WTC11 (cell line): ENCODE data around the gene AOAH. TPM values are rescaled to one million over a fixed set of nuclear protein-coding genes. Genes with fewer than 3 reads are reported as not detected.

Experiments used
- ATAC-seq: fragments of 200-7000 bp; cut with Tn5 transposase; 2 replicates; pipeline ENCODE4 v1.10.0; 2021; ENCODE audit warnings: mild to moderate bottlenecking, moderate library complexity
- CTCF ChIA-PET: fragments of 300-600 bp; sonication (Branson Sonifier 250); formaldehyde crosslinking; loops from one replicate; lab custom pipeline; 2021; ENCODE audit warnings: antibody characterized with exemption; lab: Charles Lee
- POLR2A ChIA-PET: fragments of 350-600 bp; sonication (Branson Sonifier 250); formaldehyde crosslinking; loops from one replicate; lab custom pipeline; 2021; ENCODE audit warnings: antibody characterized with exemption; lab: Charles Lee
- DNase-seq: peaks from one replicate; pipeline ENCODE4 v3.0.0; 2021; ENCODE audit warnings: low spot score
- H3K27ac Mint-ChIP-seq: 2 replicates; pipeline ENCODE4 v1.8.0; 2021; ENCODE audit warnings: mixed read lengths
- H3K27me3 Mint-ChIP-seq: 2 replicates; pipeline ENCODE4 v1.8.0; 2021; ENCODE audit warnings: low read depth, mild to moderate bottlenecking, moderate library complexity, mixed read lengths
- H3K36me3 Mint-ChIP-seq: 2 replicates; pipeline ENCODE4 v1.8.0; 2021; ENCODE audit warnings: mixed read lengths
- H3K4me1 Mint-ChIP-seq: 2 replicates; pipeline ENCODE4 v1.8.0; 2022; ENCODE audit warnings: mixed read lengths
- H3K4me3 Mint-ChIP-seq: 2 replicates; pipeline ENCODE4 v1.8.0; 2021; ENCODE audit warnings: mild to moderate bottlenecking, moderate library complexity, mixed read lengths
- H3K9me3 Mint-ChIP-seq: 2 replicates; pipeline ENCODE4 v1.8.0; 2021; ENCODE audit warnings: mixed read lengths
- ELF4 ChIP-seq: sonication (generic); formaldehyde crosslinking; IDR thresholded peaks from 2 replicates; pipeline ENCODE4 v1.8.1; 2022; ENCODE audit warnings: low read depth, mild to moderate bottlenecking, moderate library complexity, missing genetic modification reagents
- ETV6 ChIP-seq: sonication (generic); formaldehyde crosslinking; IDR thresholded peaks from 2 replicates; pipeline ENCODE4 v1.8.1; 2022; ENCODE audit warnings: mild to moderate bottlenecking, missing genetic modification reagents
- FOXJ3 ChIP-seq: sonication (generic); formaldehyde crosslinking; IDR thresholded peaks from 2 replicates; pipeline ENCODE4 v1.9.0; 2021; ENCODE audit warnings: missing genetic modification reagents, mild to moderate bottlenecking, borderline replicate concordance
- FOXK1 ChIP-seq: sonication (generic); formaldehyde crosslinking; IDR thresholded peaks from 2 replicates; pipeline ENCODE4 v1.8.0; 2022; ENCODE audit warnings: mild to moderate bottlenecking, moderate library complexity, missing genetic modification reagents
- FOXP1 ChIP-seq: sonication (generic); formaldehyde crosslinking; IDR thresholded peaks from 2 replicates; pipeline ENCODE4 v1.8.0; 2022; ENCODE audit warnings: missing genetic modification reagents, mild to moderate bottlenecking, moderate library complexity, borderline replicate concordance
- GABPB1 ChIP-seq: sonication (generic); formaldehyde crosslinking; IDR thresholded peaks from 2 replicates; pipeline ENCODE4 v1.8.1; 2023; ENCODE audit warnings: mild to moderate bottlenecking, missing genetic modification reagents
- GRHL2 ChIP-seq: fragments of 250-450 bp; sonication (Bioruptor Pico); IDR thresholded peaks from 2 replicates; pipeline ENCODE4 v1.8.0; 2022; ENCODE audit warnings: mild to moderate bottlenecking, moderate library complexity; ENCODE audit not compliant: insufficient replicate concordance, severe bottlenecking
- IRF2 ChIP-seq: sonication (generic); formaldehyde crosslinking; IDR thresholded peaks from 2 replicates; pipeline ENCODE4 v1.8.0; 2022; ENCODE audit warnings: low read depth, missing genetic modification reagents, borderline replicate concordance
- JUN ChIP-seq: sonication (generic); formaldehyde crosslinking; IDR thresholded peaks from 2 replicates; pipeline ENCODE4 v1.8.0; 2023; ENCODE audit warnings: mild to moderate bottlenecking, missing genetic modification reagents
- NR3C1 ChIP-seq: sonication (generic); formaldehyde crosslinking; conservative IDR thresholded peaks from 2 replicates; pipeline ENCODE4 v1.8.1; 2023; ENCODE audit warnings: low read depth, mild to moderate bottlenecking, missing genetic modification reagents
- OVOL2 ChIP-seq: fragments of 250-450 bp; sonication (Bioruptor Pico); IDR thresholded peaks from 2 replicates; pipeline ENCODE4 v1.9.0; 2021; ENCODE audit warnings: mild to moderate bottlenecking, borderline replicate concordance
- RELA ChIP-seq: sonication (generic); formaldehyde crosslinking; IDR thresholded peaks from 2 replicates; pipeline ENCODE4 v1.8.1; 2022; ENCODE audit warnings: missing genetic modification reagents, mild to moderate bottlenecking, borderline replicate concordance
- SMAD3 ChIP-seq: sonication (generic); formaldehyde crosslinking; IDR thresholded peaks from 2 replicates; pipeline ENCODE4 v1.8.0; 2022; ENCODE audit warnings: missing genetic modification reagents, mild to moderate bottlenecking, borderline replicate concordance
- SP1 ChIP-seq: sonication (generic); formaldehyde crosslinking; conservative IDR thresholded peaks from 2 replicates; pipeline ENCODE4 v1.8.1; 2022; ENCODE audit warnings: missing genetic modification reagents
- ZBTB21 ChIP-seq: sonication (generic); formaldehyde crosslinking; IDR thresholded peaks from 2 replicates; pipeline ENCODE4 v1.8.1; 2023; ENCODE audit warnings: mild to moderate bottlenecking, missing genetic modification reagents, borderline replicate concordance
- ZNF232 ChIP-seq: sonication (generic); formaldehyde crosslinking; IDR thresholded peaks from 2 replicates; pipeline ENCODE4 v1.8.0; 2022; ENCODE audit warnings: mild to moderate bottlenecking, missing genetic modification reagents
- total RNA-seq: library from RNA; stranded (reverse); gene quantifications from 3 replicates; pipeline ENCODE4 v1.2.3, GENCODE V29; 2021
- TF ChIP-seq, protein P1 (sequence below): sonication (generic); formaldehyde crosslinking; IDR thresholded peaks from 2 replicates; pipeline ENCODE4 v1.8.1; 2023; ENCODE audit warnings: mild to moderate bottlenecking, missing genetic modification reagents
- TF ChIP-seq, protein P2 (sequence below): sonication (generic); formaldehyde crosslinking; IDR thresholded peaks from 2 replicates; pipeline ENCODE4 v1.8.0; 2023; ENCODE audit warnings: missing genetic modification reagents
- TF ChIP-seq, protein P3 (sequence below): sonication (generic); formaldehyde crosslinking; IDR thresholded peaks from 2 replicates; pipeline ENCODE4 v1.8.0; 2022; ENCODE audit warnings: mild to moderate bottlenecking, missing genetic modification reagents
- TF ChIP-seq, protein P4 (sequence below): sonication (generic); formaldehyde crosslinking; IDR thresholded peaks from 2 replicates; pipeline ENCODE4 v1.8.1; 2023; ENCODE audit warnings: mild to moderate bottlenecking, missing genetic modification reagents, moderate library complexity
- TF ChIP-seq, protein P5 (sequence below): sonication (generic); formaldehyde crosslinking; conservative IDR thresholded peaks from 2 replicates; pipeline ENCODE4 v1.8.1; 2022; ENCODE audit warnings: mild to moderate bottlenecking, missing genetic modification reagents

Gene AOAH
- total RNA-seq, 1 experiment from 2014 or later, result 0.31 TPM

DNA sequence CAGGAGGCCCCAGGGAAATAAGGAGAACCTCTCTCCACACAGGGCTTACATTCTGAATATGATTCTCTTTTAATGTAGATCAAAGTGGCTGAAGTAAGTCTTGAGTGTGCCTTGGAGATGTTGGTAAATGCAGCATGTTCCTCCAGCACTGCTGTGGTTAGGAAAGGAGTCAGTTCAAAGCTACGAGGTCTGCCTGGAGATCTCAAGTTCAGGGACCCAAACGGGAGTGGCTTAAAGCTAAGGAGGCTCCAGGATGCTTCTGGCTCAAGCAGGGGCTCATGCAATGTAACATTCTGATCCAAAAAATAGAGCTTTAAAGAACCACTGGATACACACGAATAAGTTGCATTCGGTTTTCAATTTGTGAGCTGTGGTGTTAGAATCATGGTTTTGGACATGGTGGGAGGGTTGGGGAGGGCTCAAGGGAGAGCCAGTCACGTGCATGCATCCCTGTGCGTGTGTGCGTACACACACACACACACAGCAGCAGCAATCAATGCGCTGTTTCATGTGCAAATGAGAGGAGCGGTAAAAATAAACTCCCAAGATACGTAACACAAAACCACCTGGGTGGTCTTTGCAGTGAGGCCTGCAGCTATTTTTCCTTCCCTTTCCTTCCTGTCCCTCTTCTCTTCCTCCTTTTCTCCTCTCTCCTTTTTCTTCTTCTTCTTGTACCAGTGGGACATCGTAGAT, 70.5 kb downstream of the AOAH start (continued):
- TF ChIP-seq, protein P1, sequence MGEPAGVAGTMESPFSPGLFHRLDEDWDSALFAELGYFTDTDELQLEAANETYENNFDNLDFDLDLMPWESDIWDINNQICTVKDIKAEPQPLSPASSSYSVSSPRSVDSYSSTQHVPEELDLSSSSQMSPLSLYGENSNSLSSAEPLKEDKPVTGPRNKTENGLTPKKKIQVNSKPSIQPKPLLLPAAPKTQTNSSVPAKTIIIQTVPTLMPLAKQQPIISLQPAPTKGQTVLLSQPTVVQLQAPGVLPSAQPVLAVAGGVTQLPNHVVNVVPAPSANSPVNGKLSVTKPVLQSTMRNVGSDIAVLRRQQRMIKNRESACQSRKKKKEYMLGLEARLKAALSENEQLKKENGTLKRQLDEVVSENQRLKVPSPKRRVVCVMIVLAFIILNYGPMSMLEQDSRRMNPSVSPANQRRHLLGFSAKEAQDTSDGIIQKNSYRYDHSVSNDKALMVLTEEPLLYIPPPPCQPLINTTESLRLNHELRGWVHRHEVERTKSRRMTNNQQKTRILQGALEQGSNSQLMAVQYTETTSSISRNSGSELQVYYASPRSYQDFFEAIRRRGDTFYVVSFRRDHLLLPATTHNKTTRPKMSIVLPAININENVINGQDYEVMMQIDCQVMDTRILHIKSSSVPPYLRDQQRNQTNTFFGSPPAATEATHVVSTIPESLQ, result no peak
- TF ChIP-seq, protein P2, sequence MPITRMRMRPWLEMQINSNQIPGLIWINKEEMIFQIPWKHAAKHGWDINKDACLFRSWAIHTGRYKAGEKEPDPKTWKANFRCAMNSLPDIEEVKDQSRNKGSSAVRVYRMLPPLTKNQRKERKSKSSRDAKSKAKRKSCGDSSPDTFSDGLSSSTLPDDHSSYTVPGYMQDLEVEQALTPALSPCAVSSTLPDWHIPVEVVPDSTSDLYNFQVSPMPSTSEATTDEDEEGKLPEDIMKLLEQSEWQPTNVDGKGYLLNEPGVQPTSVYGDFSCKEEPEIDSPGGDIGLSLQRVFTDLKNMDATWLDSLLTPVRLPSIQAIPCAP (CRISPR knock-in tag), result no peak
- TF ChIP-seq GRHL2 (no peak), OVOL2 (CRISPR knock-in tag) (no peak), IRF2 (CRISPR knock-in tag) (no peak), GABPB1 (no peak)
- TF ChIP-seq, protein P3, sequence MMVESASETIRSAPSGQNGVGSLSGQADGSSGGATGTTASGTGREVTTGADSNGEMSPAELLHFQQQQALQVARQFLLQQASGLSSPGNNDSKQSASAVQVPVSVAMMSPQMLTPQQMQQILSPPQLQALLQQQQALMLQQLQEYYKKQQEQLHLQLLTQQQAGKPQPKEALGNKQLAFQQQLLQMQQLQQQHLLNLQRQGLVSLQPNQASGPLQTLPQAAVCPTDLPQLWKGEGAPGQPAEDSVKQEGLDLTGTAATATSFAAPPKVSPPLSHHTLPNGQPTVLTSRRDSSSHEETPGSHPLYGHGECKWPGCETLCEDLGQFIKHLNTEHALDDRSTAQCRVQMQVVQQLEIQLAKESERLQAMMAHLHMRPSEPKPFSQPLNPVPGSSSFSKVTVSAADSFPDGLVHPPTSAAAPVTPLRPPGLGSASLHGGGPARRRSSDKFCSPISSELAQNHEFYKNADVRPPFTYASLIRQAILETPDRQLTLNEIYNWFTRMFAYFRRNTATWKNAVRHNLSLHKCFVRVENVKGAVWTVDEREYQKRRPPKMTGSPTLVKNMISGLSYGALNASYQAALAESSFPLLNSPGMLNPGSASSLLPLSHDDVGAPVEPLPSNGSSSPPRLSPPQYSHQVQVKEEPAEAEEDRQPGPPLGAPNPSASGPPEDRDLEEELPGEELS (CRISPR knock-in tag), result 0 out of 2 replicates have a peak, but pooled peaks have one; percentile 37
- TF ChIP-seq, protein P4, sequence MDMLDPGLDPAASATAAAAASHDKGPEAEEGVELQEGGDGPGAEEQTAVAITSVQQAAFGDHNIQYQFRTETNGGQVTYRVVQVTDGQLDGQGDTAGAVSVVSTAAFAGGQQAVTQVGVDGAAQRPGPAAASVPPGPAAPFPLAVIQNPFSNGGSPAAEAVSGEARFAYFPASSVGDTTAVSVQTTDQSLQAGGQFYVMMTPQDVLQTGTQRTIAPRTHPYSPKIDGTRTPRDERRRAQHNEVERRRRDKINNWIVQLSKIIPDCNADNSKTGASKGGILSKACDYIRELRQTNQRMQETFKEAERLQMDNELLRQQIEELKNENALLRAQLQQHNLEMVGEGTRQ (CRISPR knock-in tag), result peak; percentile 69

DNA sequence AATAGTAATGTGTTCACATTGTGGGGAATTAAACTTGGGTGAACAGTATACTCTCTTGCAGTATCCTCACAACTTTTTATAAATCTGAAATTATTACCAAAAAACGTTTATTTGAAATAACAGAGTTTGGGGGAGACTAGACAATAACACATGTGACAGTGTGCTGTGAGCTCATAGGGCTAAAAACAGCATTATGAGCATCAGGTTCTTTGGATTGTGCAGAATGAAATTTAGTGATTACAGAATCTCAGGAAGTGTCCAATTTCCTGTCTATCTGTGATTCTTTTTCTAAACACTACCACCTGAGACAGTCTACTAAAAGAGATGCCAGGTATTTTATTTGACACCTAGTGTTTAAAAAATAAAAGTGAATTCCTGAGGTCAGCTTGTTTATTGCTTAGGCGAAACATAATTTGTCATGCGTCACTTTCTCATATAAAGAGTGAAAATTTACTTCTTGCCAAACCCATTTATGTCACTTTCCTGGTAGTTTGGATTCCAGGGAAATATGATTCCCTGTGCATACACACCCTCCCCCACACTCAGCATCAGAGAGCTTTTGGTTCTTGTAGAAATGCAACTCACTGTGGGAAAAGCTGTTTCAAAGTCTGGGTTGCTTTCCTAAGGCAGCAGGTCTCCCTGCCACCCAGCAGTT, 71.2 kb downstream of the AOAH start:
- TF ChIP-seq ELF4 (no peak), SMAD3 (CRISPR knock-in tag) (no peak), SP1 (CRISPR knock-in tag) (no peak), NR3C1 (no peak), ZNF232 (CRISPR knock-in tag) (no peak), ETV6 (no peak), RELA (CRISPR knock-in tag) (no peak), FOXK1 (no peak), FOXP1 (CRISPR knock-in tag) (no peak), JUN (no peak), FOXJ3 (CRISPR knock-in tag) (no peak), ZBTB21 (no peak), GABPB1 (no peak)
- TF ChIP-seq, protein P2 (CRISPR knock-in tag), result no peak
- TF ChIP-seq, protein P5, sequence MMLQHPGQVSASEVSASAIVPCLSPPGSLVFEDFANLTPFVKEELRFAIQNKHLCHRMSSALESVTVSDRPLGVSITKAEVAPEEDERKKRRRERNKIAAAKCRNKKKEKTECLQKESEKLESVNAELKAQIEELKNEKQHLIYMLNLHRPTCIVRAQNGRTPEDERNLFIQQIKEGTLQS (CRISPR knock-in tag), result no peak
- TF ChIP-seq, protein P1, result no peak
- Mint-ChIP-seq H3K4me1 (peaks cover 65% of the 10 kb centered on the region), H3K9me3 (peaks cover 3% of the 10 kb centered on the region; the same call in 1 of the 2 replicates), H3K4me3 (0 out of 2 replicates have a peak overlapping the region, but pooled peaks have one; percentile 26), H3K27me3 (peaks cover 4% of the 10 kb centered on the region; the same call in 1 of the 2 replicates), H3K27ac (peak overlapping the region; percentile 97; the same call in 1 of the 2 replicates), H3K36me3 (no peaks in the 10 kb centered on the region)
- ChIA-PET CTCF (interaction anchor here (1.1 to 2.0 kb wide), 4 partner anchors 17 to 529 kb away, joined by 3 to 12 read pairs (median 4); no protein-coding TSS in a partner anchor), POLR2A (interaction anchor here (1.4 kb wide), 1 partner anchor 20 kb away, joined by 4 read pairs; no protein-coding TSS in a partner anchor)
- DNase-seq (no peak), ATAC-seq (0 out of 2 replicates have a peak, but pooled peaks have one; percentile 8)
